MCF 10A (cell line): ENCODE results near the gene TRRAP. TPM values are rescaled to one million over a fixed set of nuclear protein-coding genes. Genes with fewer than 3 reads are reported as not detected.

ENCODE experiments used
- BruUV-seq: library from RNA; stranded (reverse); fragments of 400-500 nt; replicated peaks from 2 replicates; lab custom pipeline; 2021; lab: Mats Ljungman, UMichigan
- CTCF ChIA-PET: fragments of 300-600 bp; sonication (Branson Sonifier 250); formaldehyde crosslinking; extraction: SDS; loops from one replicate; lab custom pipeline; 2021; ENCODE audit warnings: antibody characterized with exemption, inconsistent platforms; lab: Yijun Ruan, JAX
- POLR2A ChIA-PET: fragments of 300-600, 350-650 bp; sonication (Branson Sonifier 250); formaldehyde crosslinking; extraction: SDS; loops from one replicate; lab custom pipeline; 2020; ENCODE audit warnings: antibody characterized with exemption, inconsistent platforms; lab: Yijun Ruan, JAX
- DNase-seq: peaks from one replicate; pipeline ENCODE4 v3.0.0-alpha.2; 2018; ENCODE audit not compliant: unreplicated experiment
- H3K27ac Mint-ChIP-seq: one replicate; pipeline ENCODE4 v1.8.0; 2022; ENCODE audit warnings: mild to moderate bottlenecking, low read depth, mixed read lengths; ENCODE audit not compliant: unreplicated experiment
- H3K27me3 Mint-ChIP-seq: one replicate; pipeline ENCODE4 v1.8.0; 2022; ENCODE audit warnings: mixed read lengths; ENCODE audit not compliant: insufficient read depth, unreplicated experiment
- H3K36me3 Mint-ChIP-seq: one replicate; pipeline ENCODE4 v1.8.0; 2022; ENCODE audit warnings: mild to moderate bottlenecking, moderate library complexity, mixed read lengths; ENCODE audit not compliant: insufficient read depth, unreplicated experiment
- H3K4me1 Mint-ChIP-seq: one replicate; pipeline ENCODE4 v1.8.0; 2022; ENCODE audit warnings: mixed read lengths; ENCODE audit not compliant: insufficient read depth, unreplicated experiment
- H3K4me3 Mint-ChIP-seq: one replicate; pipeline ENCODE4 v1.8.0; 2022; ENCODE audit warnings: mild to moderate bottlenecking, moderate library complexity, mixed read lengths; ENCODE audit not compliant: unreplicated experiment
- H3K9me3 Mint-ChIP-seq: one replicate; pipeline ENCODE4 v1.8.0; 2022; ENCODE audit warnings: mixed read lengths; ENCODE audit not compliant: unreplicated experiment
- CTCF ChIP-seq: fragments of 200-600 bp; IDR thresholded peaks from one replicate; pipeline ENCODE4 v1.8.0; 2022; ENCODE audit warnings: antibody characterized with exemption, mild to moderate bottlenecking; ENCODE audit not compliant: unreplicated experiment
- intact Hi-C: fragments of 100-400 bp; cut with micrococcal nuclease; formaldehyde crosslinking; loops from 2 replicates; pipeline ENCODE4 v1.14.1; 2022
- total RNA-seq: library from RNA; stranded (reverse); gene quantifications from 2 replicates; pipeline ENCODE4 v1.2.3, GENCODE V29; 2022

TRRAP gene
- total RNA-seq, 1 experiment from 2014 or later, result 30.4 TPM

GRCh38 chr7:98864731-98865453 is 13.4 kb upstream of the TRRAP start:
- no TSS peak for BruUV-seq
- intact Hi-C loops, result no loop called here
- no peaks in the 10 kb centered on the region for H3K9me3 Mint-ChIP-seq
- H3K4me3 Mint-ChIP-seq, result no peak overlapping the region
- no peak overlapping the region for H3K27ac Mint-ChIP-seq
- DNase-seq, result peak; percentile 50
- ChIA-PET CTCF (interaction anchor here (0.6 kb wide), 1 partner anchor 444 kb away, joined by 3 read pairs; no protein-coding TSS in a partner anchor), POLR2A (interaction anchor here (0.7 kb wide), 1 partner anchor 661 kb away, joined by 3 read pairs; no protein-coding TSS in a partner anchor)
- peaks cover 38% of the 10 kb centered on the region for H3K27me3 Mint-ChIP-seq
- no peaks in the 10 kb centered on the region for H3K36me3 Mint-ChIP-seq
- no peak for TF ChIP-seq CTCF
- H3K4me1 Mint-ChIP-seq, result no peaks in the 10 kb centered on the region

- ChIA-PET CTCF (interaction anchor here (2.1 kb wide), 1 partner anchor 25 kb away, joined by 5 read pairs; no protein-coding TSS in a partner anchor), POLR2A (no interaction called here)
- DNase-seq, result no peak
- BruUV-seq, result no TSS peak
- no peaks in the 10 kb centered on the region for H3K4me1 Mint-ChIP-seq
- H3K27me3 Mint-ChIP-seq, result peaks cover 31% of the 10 kb centered on the region
- intact Hi-C loops, result no loop called here
- H3K36me3 Mint-ChIP-seq, result no peaks in the 10 kb centered on the region
- no peak for TF ChIP-seq CTCF
- H3K4me3 Mint-ChIP-seq, result no peak overlapping the region
- no peak overlapping the region for H3K27ac Mint-ChIP-seq
- no peaks in the 10 kb centered on the region for H3K9me3 Mint-ChIP-seq
Observed at GRCh38 chr7:98866351-98866750, 12.0 kb upstream of the TRRAP start.

- POLR2A ChIA-PET, result no interaction called here
- TF ChIP-seq CTCF, result no peak
- intact Hi-C loops, result no loop called here
- Mint-ChIP-seq H3K4me1 (no peaks in the 10 kb centered on the region), H3K9me3 (no peaks in the 10 kb centered on the region), H3K4me3 (no peak overlapping the region), H3K36me3 (no peaks in the 10 kb centered on the region), H3K27ac (no peak overlapping the region), H3K27me3 (peaks cover 28% of the 10 kb centered on the region)
- DNase-seq, result no peak
- CTCF ChIA-PET, result interaction anchor here (2.1 kb wide), 1 partner anchor 25 kb away, joined by 5 read pairs; no protein-coding TSS in a partner anchor
- BruUV-seq, result no TSS peak
Observed at GRCh38 chr7:98866765-98867164, 11.6 kb upstream of the TRRAP start.

- BruUV-seq, result no TSS peak
- Mint-ChIP-seq H3K27me3 (peaks cover 14% of the 10 kb centered on the region), H3K4me1 (no peaks in the 10 kb centered on the region), H3K9me3 (no peaks in the 10 kb centered on the region), H3K27ac (no peak overlapping the region), H3K36me3 (no peaks in the 10 kb centered on the region), H3K4me3 (no peak overlapping the region)
- TF ChIP-seq CTCF, result no peak
- DNase-seq, result no peak
- CTCF ChIA-PET, result interaction anchor here (1.1 to 2.1 kb wide), 2 partner anchors 27 to 28 kb away, joined by 5 read pairs; no protein-coding TSS in a partner anchor
- POLR2A ChIA-PET, result interaction anchor here (0.7 kb wide), 1 partner anchor 379 kb away, joined by 3 read pairs; no protein-coding TSS in a partner anchor
- intact Hi-C loops, result no loop called here
Observed at GRCh38 chr7:98868450-98868849, 9.9 kb upstream of the TRRAP start.
